NT2/D1 (cell line): Measurements from ENCODE around the gene PEPD.

ENCODE experiments used
- YY1 ChIP-seq: IDR thresholded peaks from 2 replicates; pipeline ENCODE4 v1.6.1; 2011; ENCODE audit not compliant: insufficient read length, insufficient read depth
- ZNF274 ChIP-seq: IDR thresholded peaks from 2 replicates; pipeline ENCODE4 v1.6.1; 2011; ENCODE audit warnings: mild to moderate bottlenecking, low read depth, low read length

DNA sequence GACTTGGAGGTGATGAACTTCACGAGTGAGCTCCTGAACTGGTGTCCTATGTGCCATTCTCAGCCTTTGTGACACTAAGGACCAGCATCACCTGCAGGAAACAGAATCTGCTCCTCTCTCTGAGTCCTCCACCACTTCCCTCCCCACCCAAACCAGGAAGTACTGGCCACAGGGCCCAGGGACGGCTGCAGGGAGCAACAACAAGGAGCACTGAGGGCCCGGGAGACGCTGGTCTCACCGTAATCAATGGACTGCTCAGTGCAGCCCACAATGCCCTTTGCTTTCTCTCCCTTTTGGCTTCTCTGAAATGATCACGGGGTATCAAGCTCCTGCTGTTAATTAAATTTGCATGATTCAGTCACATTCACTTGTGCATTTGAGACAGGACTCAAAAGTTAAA, 18.6 kb downstream of the PEPD start:
- TF ChIP-seq ZNF274 (no peak), YY1 (no peak)
